A549 (cell line): ENCODE measurements around the gene PKD1. TPM values are rescaled to one million over a fixed set of nuclear protein-coding genes. Genes with fewer than 3 reads are reported as not detected.

Source experiments
- ATAC-seq, 2 experiments: fragments of 200-7000 bp in 1 of 2; fragments of >200 bp in 1 of 2; cut with Nextera tagmentation in 1 of 2; cut with Tn5 transposase in 1 of 2; 3 replicates each; pipeline versions ENCODE4 v1.8.0 to v1.9.1; 2018 to 2020; ENCODE audit warnings: mild to moderate bottlenecking in 1 of 2, moderate library complexity in 1 of 2
- CTCF ChIA-PET: fragments of 300-600 bp; sonication (Branson Sonifier 250); formaldehyde crosslinking; extraction: SDS; loops from one replicate; lab custom pipeline; 2021; ENCODE audit warnings: antibody characterized with exemption, inconsistent platforms; lab: Yijun Ruan, JAX
- POLR2A ChIA-PET: fragments of 350-600 bp; formaldehyde crosslinking; extraction: SDS; loops from one replicate; lab custom pipeline; 2021; ENCODE audit warnings: antibody characterized with exemption, inconsistent platforms; lab: Yijun Ruan, JAX
- DNase-seq, 2 experiments: peaks; one replicate each; pipeline versions ENCODE4 v3.0.0 to v3.0.0-alpha.2; 2011 to 2016; ENCODE audit warnings: low read depth in 1 of 2, low spot score in 1 of 2
- FAIRE-seq: peaks from 2 replicates; lab custom pipeline; 2011; peaks lifted over from hg19 to GRCh38; lab: Jason Lieb, UNC
- H3K27ac ChIP-seq, 2 experiments: fragments of >200 bp; sonication (Bioruptor Twin); formaldehyde crosslinking; 3 replicates each; pipeline ENCODE4 v1.5.1; 2016 to 2017
- H3K4me1 ChIP-seq: fragments of >200 bp; sonication (Bioruptor Twin); formaldehyde crosslinking; 3 replicates; pipeline ENCODE4 v1.6.1; 2016
- H3K4me2 ChIP-seq: fragments of >200 bp; sonication (Bioruptor Twin); formaldehyde crosslinking; 3 replicates; pipeline ENCODE4 v1.6.1; 2016
- H3K4me3 ChIP-seq: fragments of >200 bp; sonication (Bioruptor Twin); formaldehyde crosslinking; 3 replicates; pipeline ENCODE4 v1.5.1; 2016
- H3K9me3 ChIP-seq: fragments of >200 bp; sonication (Bioruptor Twin); formaldehyde crosslinking; 3 replicates; pipeline ENCODE4 v1.6.1; 2016
- BHLHE40 ChIP-seq: IDR thresholded peaks from 2 replicates; pipeline ENCODE4 v1.6.1; 2012; ENCODE audit warnings: low read depth, low read length, inconsistent platforms
- ELK1 ChIP-seq: fragments of 150-350 bp; IDR thresholded peaks from 2 replicates; pipeline ENCODE4 v1.6.1; 2014; ENCODE audit warnings: low read depth, mild to moderate bottlenecking, low read length
- EP300 ChIP-seq, 2 experiments: fragments of >200 bp; sonication (Bioruptor Twin); formaldehyde crosslinking; IDR thresholded peaks; 2 replicates in 1 of 2; 3 replicates in 1 of 2; pipeline ENCODE4 v1.6.1; 2016 to 2017
- ESRRA ChIP-seq: fragments of 150-350 bp; IDR thresholded peaks from 2 replicates; pipeline ENCODE4 v1.6.1; 2014; ENCODE audit warnings: mild to moderate bottlenecking, low read length, borderline replicate concordance
- FOSL2 ChIP-seq, 2 experiments: fragments of 450-650 bp in 1 of 2; fragments of >200 bp in 1 of 2; sonication (Bioruptor Twin) in 1 of 2; formaldehyde crosslinking; IDR thresholded peaks; 2 replicates each; pipeline versions ENCODE4 v1.5.0 to v1.6.1; 2016 to 2020; ENCODE audit warnings: mild to moderate bottlenecking in 1 of 2, moderate library complexity in 1 of 2
- GATA3 ChIP-seq: IDR thresholded peaks from 2 replicates; pipeline ENCODE4 v1.6.1; 2012; ENCODE audit warnings: borderline replicate concordance
- HDAC2 ChIP-seq: fragments of 200-600 bp; sonication (generic); IDR thresholded peaks from 2 replicates; pipeline ENCODE4 v1.6.1; 2016
- HOXA7 ChIP-seq: fragments of 250-450 bp; sonication (Bioruptor Pico); IDR thresholded peaks from 2 replicates; pipeline ENCODE4 v1.5.0; 2020; ENCODE audit warnings: mild to moderate bottlenecking, moderate library complexity
- HOXB13 ChIP-seq: fragments of 250-450 bp; sonication (Bioruptor Pico); IDR thresholded peaks from 2 replicates; pipeline ENCODE4 v1.5.0; 2020; ENCODE audit warnings: low read depth, mild to moderate bottlenecking, moderate library complexity
- HOXB5 ChIP-seq: fragments of 250-450 bp; sonication (Bioruptor Pico); IDR thresholded peaks from 2 replicates; pipeline ENCODE4 v1.5.0; 2020; ENCODE audit warnings: mild to moderate bottlenecking, moderate library complexity
- JUN ChIP-seq, 2 experiments: fragments of >200 bp; sonication (Bioruptor Twin); formaldehyde crosslinking; IDR thresholded peaks; 2 replicates in 1 of 2; 3 replicates in 1 of 2; pipeline ENCODE4 v1.6.1; 2016 to 2017
- JUNB ChIP-seq: fragments of >200 bp; sonication (Bioruptor Twin); formaldehyde crosslinking; IDR thresholded peaks from 2 replicates; pipeline ENCODE4 v1.6.1; 2016
- KDM5A ChIP-seq: fragments of 200-600 bp; sonication (generic); IDR thresholded peaks from 2 replicates; pipeline ENCODE4 v1.6.1; 2016; ENCODE audit warnings: antibody characterized with exemption, mild to moderate bottlenecking
- MAFK ChIP-seq: fragments of 450-650 bp; IDR thresholded peaks from 2 replicates; pipeline ENCODE4 v1.6.1; 2014; ENCODE audit not compliant: partially characterized antibody
- PBX3 ChIP-seq: IDR thresholded peaks from 2 replicates; pipeline ENCODE4 v1.6.1; 2012
- POLR2A ChIP-seq: IDR thresholded peaks from 2 replicates; pipeline ENCODE4 v1.6.1; 2012; ENCODE audit warnings: mild to moderate bottlenecking, low read length
- POLR2AphosphoS2 ChIP-seq: conservative IDR thresholded peaks from 2 replicates; pipeline ENCODE4 v1.6.1; 2012; ENCODE audit warnings: low read length, improper control_type of control experiment, inconsistent platforms
- RARB ChIP-seq: fragments of 250-450 bp; sonication (Bioruptor Pico); IDR thresholded peaks from 2 replicates; pipeline ENCODE4 v1.8.0; 2021; ENCODE audit warnings: mild to moderate bottlenecking, moderate library complexity
- SREBF2 ChIP-seq: fragments of 450-650 bp; IDR thresholded peaks from 2 replicates; pipeline ENCODE4 v1.6.1; 2014; ENCODE audit warnings: mild to moderate bottlenecking, moderate library complexity
- TFCP2L1 ChIP-seq: fragments of 250-450 bp; sonication (Bioruptor Pico); IDR thresholded peaks from 2 replicates; pipeline ENCODE4 v1.5.0; 2021; ENCODE audit warnings: mild to moderate bottlenecking
- TP53 ChIP-seq: fragments of 250-450 bp; sonication (Bioruptor Pico); IDR thresholded peaks from 2 replicates; pipeline ENCODE4 v1.5.0; 2021; ENCODE audit warnings: mild to moderate bottlenecking, moderate library complexity
- WGBS: methylation state at CpG from one replicate; pipeline ENCODE4 v1.1.6; 2017; ENCODE audit errors: missing lambda C conversion rate; 5-methylcytosine and 5-hydroxymethylcytosine counted together
- polyA plus RNA-seq, 4 experiments: library from polyadenylated mRNA; depleted of rRNA in 3 of 4; stranded (reverse); fragments of >200 nt; fragmentation: RNase III in 1 of 4; extraction: RNeasy Plus Mini Kit Qiagen cat#74134 plus additional on column Dnase treatment in 1 of 4; gene quantifications; 2 replicates in 3 of 4; 3 replicates in 1 of 4; pipeline ENCODE4 v1.2.3, GENCODE V29; 2011 to 2017
- TF ChIP-seq, protein P1 (sequence below): fragments of >200 bp; sonication (Bioruptor Twin); formaldehyde crosslinking; IDR thresholded peaks from 3 replicates; pipeline ENCODE4 v1.6.1; 2016
- TF ChIP-seq, protein P2 (sequence below): IDR thresholded peaks from 2 replicates; pipeline ENCODE4 v1.6.1; 2012

Gene PKD1
- polyA plus RNA-seq, 2 of the 4 experiments (the other 2 are of a cell fraction), result 11.5 to 39.2 TPM

GRCh38 chr16:2152695-2153506, 17.2 kb upstream of the PKD1 start (continued):
- TF ChIP-seq TP53 (CRISPR knock-in tag), result 0 out of 2 replicates have a peak, but pooled peaks have one; percentile 7
- TF ChIP-seq JUN (IDR thresholded peaks at IDR 0.05), result peak; percentile 16 to 50; a peak in 4 of 5 replicates
- 0 out of 2 replicates have a peak, but pooled peaks have one; percentile 46 for TF ChIP-seq ESRRA
- TF ChIP-seq SREBF2, result no peak
- TF ChIP-seq, protein P1, sequence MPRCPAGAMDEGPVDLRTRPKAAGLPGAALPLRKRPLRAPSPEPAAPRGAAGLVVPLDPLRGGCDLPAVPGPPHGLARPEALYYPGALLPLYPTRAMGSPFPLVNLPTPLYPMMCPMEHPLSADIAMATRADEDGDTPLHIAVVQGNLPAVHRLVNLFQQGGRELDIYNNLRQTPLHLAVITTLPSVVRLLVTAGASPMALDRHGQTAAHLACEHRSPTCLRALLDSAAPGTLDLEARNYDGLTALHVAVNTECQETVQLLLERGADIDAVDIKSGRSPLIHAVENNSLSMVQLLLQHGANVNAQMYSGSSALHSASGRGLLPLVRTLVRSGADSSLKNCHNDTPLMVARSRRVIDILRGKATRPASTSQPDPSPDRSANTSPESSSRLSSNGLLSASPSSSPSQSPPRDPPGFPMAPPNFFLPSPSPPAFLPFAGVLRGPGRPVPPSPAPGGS, result 0 out of 3 replicates have a peak, but pooled peaks have one; percentile 46
- peak; percentile 46; the same call in 1 of the 2 replicates for TF ChIP-seq POLR2AphosphoS2
- TF ChIP-seq GATA3, result 0 out of 2 replicates have a peak, but pooled peaks have one; percentile 29
- no peak; the same call in none of the 2 replicates for TF ChIP-seq RARB (CRISPR knock-in tag)

DNA sequence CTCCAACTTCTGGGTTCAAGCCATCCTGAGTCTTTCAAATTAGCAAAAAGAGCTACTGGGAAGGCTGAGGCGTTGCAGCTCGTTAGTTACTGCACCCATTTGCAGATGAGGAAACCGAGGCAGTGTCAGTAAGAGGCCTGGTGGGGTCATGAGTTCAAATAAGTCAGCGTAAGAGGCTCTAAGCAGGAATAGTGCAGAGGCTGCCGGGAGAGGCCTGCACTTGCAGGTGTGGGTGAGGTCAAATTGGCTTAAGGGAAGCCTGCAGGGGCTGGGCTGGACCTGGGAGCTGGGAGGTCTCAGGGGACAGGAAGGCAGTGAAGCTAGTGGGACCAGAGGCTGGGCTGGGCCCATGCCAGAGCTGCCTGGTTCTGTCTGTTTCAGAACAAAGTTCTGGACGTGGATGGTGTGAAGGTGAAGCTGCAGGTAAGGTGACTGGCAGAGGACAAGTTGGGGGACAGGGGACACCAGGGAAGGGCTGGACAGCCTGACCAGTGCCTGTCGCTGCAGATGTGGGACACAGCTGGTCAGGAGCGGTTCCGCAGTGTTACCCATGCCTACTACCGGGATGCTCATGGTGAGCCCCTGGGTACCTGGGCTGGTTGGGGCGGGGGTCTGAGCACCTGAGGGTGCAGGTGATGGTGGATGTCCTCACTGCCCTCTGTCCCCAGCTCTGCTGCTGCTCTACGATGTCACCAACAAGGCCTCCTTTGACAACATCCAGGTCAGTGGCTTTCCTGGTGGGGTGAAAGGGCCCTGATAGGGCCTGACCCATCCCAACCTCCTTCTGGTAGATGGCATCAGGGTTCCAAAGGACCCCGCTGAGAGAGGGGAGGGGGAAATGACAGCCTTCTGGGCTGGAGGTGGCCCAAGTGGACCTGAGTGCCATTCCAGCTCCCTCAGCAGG, 15.7 kb upstream of the PKD1 start:
- ChIA-PET POLR2A (interaction anchor here (1.0 to 1.5 kb wide), 2 partner anchors 16 to 100 kb away, joined by 3 to 4 read pairs; partner anchors contain the start of genes ECI1 and PKD1), CTCF (interaction anchor here (0.6 to 5.2 kb wide), 7 partner anchors 11 to 181 kb away, joined by 3 to 43 read pairs (median 4); no protein-coding TSS in a partner anchor)
- FAIRE-seq (no peak), DNase-seq (peak in 1 of 2 experiments; percentile 52), ATAC-seq (no peak)
- Histone ChIP-seq H3K27ac (peak overlapping the region; percentile 92 to 94), H3K4me1 (peaks cover 53% of the 10 kb centered on the region), H3K9me3 (no peaks in the 10 kb centered on the region), H3K4me3 (peak overlapping the region; percentile 88), H3K4me2 (peak overlapping the region; percentile 99)
- WGBS, result 45% methylated on average over 12 of the region's 13 CpGs
- TF ChIP-seq, protein P2, sequence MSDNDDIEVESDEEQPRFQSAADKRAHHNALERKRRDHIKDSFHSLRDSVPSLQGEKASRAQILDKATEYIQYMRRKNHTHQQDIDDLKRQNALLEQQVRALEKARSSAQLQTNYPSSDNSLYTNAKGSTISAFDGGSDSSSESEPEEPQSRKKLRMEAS, result peak; percentile 20; the same call in 1 of the 2 replicates
- TF ChIP-seq JUN (IDR thresholded peaks at IDR 0.05) (peak; percentile 16 to 68; a peak in 3 of 5 replicates), EP300 (IDR thresholded peaks at IDR 0.05) (no peak), KDM5A (no peak), POLR2AphosphoS2 (0 out of 2 replicates have a peak, but pooled peaks have one; percentile 39), RARB (CRISPR knock-in tag) (0 out of 2 replicates have a peak, but pooled peaks have one; percentile 10), POLR2A (peak; percentile 5), TFCP2L1 (CRISPR knock-in tag) (no peak), HOXB5 (no peak), PBX3 (peak; percentile 31; the same call in 1 of the 2 replicates)

DNA sequence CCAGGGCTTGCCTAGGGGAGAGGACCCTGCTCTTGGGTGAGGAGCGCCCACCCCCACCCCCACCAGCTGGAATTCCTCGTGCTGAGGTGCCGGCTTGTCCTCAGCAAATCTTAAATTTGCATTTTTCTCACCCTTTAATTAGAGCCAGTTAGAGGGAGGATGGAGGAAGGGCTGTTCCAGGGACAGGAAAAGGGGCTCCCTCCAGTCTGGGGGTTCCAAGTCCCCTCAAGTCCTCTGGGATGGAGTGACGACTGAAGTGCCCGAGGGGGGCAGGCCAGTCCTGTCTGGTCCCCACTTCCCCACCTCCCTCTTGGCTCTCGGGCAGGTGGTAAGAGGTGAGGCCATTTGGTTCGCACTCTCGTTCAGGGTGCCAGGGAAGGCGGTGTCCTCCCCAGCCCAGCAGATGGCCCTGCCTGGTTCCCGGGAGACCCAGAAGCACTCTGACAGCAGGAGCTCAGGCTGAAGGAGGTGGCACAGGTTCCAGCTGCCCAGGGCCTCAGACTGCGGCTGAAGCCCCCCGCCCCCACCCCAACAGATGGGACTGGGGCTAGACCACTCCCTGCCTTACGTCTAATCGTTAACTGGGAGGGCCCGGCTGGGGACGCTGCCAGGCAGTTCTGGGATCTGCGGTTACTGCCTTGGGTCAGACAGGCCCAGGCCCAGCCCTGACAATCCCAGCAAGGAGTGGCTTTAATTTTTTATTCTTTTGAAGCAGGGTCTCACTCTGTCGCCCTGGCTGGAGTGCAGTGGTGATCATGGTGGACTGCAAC, 14.9 kb upstream of the PKD1 start:
- H3K4me3 ChIP-seq, result peak overlapping the region; percentile 88; the same call in 2 of the 3 replicates
- H3K9me3 ChIP-seq, result no peaks in the 10 kb centered on the region
- ATAC-seq (peak; percentile 8; a peak in 5 of 6 replicates), FAIRE-seq (no peak), DNase-seq (peak; percentile 66 to 73)
- H3K27ac ChIP-seq, result peak overlapping the region; percentile 92 to 94
- H3K4me1 ChIP-seq, result peaks cover 53% of the 10 kb centered on the region
- ChIA-PET POLR2A (interaction anchor here (1.0 to 1.5 kb wide), 2 partner anchors 15 to 101 kb away, joined by 3 to 4 read pairs; partner anchors contain the start of genes ECI1 and PKD1), CTCF (interaction anchor here (0.6 to 5.2 kb wide), 6 partner anchors 10 to 180 kb away, joined by 3 to 43 read pairs (median 12); no protein-coding TSS in a partner anchor)
- peak overlapping the region; percentile 99 for H3K4me2 ChIP-seq
- WGBS, result 8% methylated on average over 8 of the region's 18 CpGs
- TF ChIP-seq POLR2AphosphoS2, result peak; percentile 53
- TF ChIP-seq JUNB, result no peak
- no peak for TF ChIP-seq SREBF2
- TF ChIP-seq BHLHE40, result no peak
- no peak for TF ChIP-seq KDM5A
- TF ChIP-seq ELK1, result no peak
- TF ChIP-seq FOSL2 (IDR thresholded peaks at IDR 0.05), result no peak
- TF ChIP-seq FOSL2 (CRISPR knock-in tag; IDR thresholded peaks at IDR 0.05), result no peak
- no peak for TF ChIP-seq MAFK
- TF ChIP-seq HOXA7 (CRISPR knock-in tag), result no peak
- TF ChIP-seq PBX3, result peak; percentile 88
- TF ChIP-seq POLR2A, result peak; percentile 43; the same call in 1 of the 2 replicates
- TF ChIP-seq EP300 (IDR thresholded peaks at IDR 0.05), result no peak
- TF ChIP-seq, protein P2, result no peak
- TF ChIP-seq HOXB13, result no peak
- TF ChIP-seq JUN (IDR thresholded peaks at IDR 0.05), result peak in 1 of 2 experiments; percentile 47; a peak in 2 of 5 replicates
- no peak for TF ChIP-seq ESRRA
- no peak for TF ChIP-seq HDAC2
